Stimulated activated CD8-positive, alpha-beta memory T cell treated with anti-CD3 and anti-CD28 coated beads, Interleukin-15, amount 100 ng/mL, for 4 hours (primary cell): ENCODE measurements around the gene MACROD2.

Experiments used
- DNase-seq, 2 donors: peaks; one replicate each; pipeline ENCODE4 v3.0.0-alpha.2; 2020; ENCODE audit warnings: low read depth in 2 of 2

MACROD2 gene

DNA sequence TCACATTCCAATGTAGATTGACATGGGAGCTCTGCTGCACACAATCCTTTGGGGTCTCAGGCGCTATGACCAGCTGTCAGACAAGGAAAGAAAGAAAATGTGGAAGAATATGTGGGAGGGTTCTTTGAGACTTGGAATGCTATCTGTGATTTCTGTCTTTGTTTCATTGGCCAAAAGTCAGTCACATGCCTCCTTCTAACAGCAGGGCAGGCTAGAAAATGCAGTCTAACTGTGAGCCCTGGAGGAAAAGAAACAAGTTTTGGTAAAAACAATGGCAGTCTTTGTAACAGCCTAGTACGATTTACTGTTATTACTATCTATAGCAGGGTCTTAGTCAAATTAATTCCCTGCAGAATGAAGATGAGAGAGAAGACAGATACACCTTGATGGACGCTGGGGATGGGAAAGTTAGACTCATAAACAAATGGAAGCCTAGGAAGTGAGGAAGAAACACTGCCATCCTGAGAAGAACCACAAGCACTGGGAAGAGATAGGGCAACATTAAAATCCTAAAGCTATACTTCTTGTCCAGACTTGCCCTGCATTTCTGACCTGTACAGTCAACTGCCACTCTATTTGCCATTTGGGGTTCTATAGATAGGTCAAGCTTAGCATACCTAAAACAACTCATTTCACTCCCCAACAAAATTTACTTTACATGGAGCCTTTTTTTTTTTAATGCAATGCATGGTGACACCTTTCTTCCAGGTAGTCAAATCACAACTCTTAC lies 1744.9 kb downstream of the MACROD2 start:
- no peak for DNase-seq

DNA sequence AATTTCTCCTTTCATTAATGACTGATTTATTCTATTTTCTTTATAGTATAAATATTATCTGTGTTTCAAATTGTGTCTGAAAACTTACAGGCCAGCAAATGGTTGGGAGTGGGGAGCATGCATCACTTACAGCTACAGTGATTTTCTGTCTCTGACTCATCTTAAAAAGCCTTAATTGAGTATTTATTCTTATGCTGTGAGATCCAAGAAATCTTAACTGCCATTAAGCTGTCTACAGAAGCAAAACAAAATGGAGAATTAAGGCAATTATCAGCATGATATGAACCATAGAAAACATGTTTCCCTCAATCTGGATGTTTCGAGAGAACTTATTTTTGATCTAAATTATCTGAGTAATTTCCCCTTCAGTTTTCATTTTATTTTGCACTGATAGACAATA lies 1746.8 kb downstream of the MACROD2 start:
- no peak for DNase-seq

DNA sequence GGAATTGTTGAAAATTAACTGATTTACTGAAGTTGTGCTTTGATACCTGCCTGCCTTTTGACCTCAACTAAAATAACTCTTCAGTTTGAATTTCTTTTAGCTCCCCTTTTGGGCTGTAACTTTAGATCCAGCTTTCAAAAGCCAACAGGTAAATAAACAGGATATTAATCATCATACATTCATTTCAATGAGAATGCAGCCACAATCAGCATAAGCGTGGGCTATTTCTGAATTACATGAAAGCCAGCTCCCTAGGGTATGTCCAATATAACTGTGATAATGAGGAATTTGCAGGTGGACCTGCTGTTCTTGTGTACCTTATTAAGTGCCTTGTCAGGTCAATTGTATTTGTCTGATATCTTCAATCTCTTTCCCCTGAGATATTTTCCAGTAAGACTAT lies 1747.3 kb downstream of the MACROD2 start:
- DNase-seq, result no peak

DNA sequence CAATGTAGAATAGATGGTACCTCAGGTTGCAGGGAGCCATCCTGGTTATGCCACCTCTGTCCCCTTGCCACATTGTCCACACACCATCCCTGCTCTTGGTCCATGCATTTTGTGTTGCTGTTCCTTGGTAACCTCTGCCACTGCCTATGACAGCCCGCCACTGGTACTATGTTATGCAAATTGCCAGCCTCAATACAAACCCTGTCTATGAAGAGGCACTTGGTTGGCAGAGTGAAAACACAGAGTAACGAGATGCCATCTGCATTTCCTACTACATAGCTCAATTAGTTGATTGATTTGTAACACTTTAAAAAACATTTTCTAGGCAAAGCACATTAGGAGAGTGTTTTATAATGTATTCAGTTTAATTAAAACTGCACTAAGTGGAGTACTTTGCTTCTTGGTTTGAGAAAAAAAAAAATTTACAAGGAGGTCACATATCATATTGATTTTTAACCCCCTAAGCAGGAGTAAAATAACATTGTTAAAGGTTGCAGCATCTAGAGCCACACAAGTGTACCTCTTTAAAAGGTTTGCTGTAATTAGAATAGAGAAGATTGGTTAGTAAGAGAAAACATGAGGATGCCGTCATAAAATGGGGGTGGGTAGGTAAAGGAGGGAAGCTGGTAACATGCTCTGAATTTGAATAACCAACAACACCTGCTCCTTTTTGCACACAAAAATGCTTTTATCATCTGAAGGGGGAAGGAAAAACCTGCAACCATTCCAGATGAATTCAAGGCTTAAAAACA lies 1760.9 kb downstream of the MACROD2 start:
- DNase-seq, result no peak

DNA sequence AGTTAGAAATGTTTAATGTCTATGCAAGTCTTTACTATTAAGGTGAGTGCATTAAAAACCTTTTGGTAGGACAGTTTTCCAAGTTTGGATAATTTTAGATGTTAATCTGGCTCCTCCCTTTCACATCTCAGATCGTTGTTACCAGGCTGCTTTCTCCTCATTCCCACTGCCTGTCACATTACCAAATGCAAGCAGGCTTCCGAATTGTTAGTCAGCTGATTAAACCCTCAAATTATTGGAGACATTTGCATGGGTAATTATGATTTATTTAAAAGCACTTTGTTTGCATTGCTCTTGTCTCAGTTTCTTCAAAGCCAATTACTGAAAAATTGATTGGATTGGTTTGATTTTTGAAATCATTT lies 1761.4 kb downstream of the MACROD2 start:
- DNase-seq, result no peak

DNA sequence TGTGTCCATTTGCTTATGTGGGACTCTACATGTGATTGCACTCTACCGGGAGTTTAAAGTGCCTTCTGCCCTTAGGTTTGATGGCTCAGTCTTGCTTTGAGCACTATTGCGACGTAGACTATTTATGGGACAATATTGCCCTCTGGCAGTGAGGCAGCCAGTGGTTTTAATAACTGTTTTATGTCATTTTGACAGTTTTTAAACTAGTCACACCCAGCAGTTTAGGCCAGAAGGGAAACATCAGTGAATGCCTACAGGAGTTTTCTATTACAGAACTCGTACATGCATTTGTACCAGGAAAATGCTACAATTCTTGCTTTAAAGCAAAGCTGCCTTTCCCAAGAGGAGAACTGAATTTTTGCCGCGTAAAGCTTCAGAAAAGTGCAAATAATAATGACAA lies 1764.3 kb downstream of the MACROD2 start:
- no peak for DNase-seq

DNA sequence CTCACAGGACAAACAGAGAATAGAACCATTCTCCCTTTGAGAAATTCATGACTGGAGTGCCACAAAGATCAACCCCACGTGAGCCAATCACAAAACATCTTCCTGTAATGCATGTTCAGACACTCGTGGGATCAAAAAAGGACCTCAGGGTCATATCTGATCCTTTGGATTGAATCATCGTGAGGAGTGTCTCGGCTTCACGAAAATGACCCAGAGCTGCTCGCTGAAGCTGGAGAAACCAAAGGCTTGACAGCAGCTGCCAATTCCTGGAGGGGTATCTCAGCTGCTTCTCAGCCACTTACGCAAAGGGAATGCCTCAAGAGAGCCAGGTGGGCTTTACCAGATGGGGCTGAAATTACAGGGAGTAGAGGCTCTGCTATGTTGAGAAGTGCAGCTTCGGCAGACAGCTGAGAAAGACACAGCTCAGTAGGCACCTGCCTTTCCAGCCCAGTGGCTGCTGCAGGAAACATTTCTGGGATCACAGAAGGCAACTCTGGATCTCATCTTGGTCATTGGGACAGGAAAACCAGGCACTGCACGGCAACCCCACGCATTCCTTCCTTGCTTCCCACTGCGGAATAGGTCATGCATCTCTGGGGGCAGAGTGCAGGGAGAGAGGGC lies 1764.8 kb downstream of the MACROD2 start:
- DNase-seq, result no peak

DNA sequence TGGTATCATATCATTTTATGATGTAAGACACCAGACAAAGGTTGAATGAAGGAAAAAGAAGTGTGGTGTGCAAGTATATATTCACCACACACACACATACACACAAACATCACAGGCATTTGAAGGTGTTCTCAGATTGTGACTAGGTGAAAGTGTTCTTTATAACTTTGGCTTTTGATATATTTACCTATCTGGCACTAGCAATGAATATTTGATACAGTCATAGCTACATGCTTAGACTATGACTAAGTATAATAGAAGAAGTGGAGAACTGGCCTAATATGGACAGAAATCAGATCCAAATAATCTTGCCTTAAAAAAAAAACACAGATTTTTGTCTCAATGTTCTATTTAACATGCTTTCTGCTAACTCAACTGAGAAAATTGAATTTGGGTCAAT lies 1768.0 kb downstream of the MACROD2 start:
- no peak for DNase-seq

DNA sequence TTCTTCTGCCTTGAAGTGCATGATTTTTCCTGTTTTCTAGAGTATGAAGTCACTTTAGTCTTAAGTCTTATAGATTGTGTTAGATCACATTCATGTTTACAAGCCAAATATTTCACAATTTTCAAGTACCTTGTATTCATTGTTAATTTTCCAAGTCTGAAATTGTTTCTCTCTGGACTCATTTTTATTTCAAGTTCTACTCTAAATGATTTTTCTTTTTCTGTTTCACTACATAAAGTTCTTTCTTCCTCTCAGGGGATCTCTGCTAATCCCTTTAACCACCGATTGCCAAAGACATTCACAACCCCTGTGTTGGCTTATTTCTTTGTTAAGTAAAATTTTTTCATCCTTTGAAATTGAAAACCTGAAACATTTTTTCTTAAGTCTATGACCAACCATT lies 1772.3 kb downstream of the MACROD2 start:
- no peak for DNase-seq

DNA sequence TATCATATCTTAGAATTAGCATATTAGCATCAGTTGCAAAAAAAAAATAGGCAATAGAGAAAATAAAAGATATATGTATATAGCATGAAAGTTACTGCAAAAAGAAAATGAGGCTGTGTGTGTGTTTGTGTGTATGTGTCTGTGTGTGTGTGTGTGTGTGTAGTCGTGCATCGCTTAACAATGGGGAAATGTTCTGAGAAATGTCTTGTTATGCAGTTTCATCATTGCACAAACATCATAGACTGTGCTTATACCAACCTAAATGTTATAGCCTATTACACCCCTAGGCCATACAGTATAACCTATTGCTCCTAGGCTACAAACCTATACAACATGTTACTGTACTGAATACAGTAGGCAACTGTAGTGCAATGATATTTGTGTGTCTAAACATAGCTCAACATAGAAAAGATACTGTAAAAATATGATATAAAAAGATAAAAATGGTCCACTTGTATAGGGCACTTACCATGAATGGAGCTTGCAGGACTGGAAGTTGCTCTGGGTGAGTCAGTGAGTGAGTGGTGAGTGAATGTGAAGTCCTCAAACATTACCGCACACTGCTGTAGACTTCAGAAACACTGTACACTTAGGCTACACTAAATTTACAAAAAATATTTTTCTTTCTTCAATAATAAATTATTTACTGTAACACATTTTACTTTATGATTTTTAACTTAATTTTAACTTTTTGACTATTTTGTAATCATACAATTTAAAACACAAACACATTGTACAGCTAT lies 1772.9 kb downstream of the MACROD2 start:
- no peak for DNase-seq

DNA sequence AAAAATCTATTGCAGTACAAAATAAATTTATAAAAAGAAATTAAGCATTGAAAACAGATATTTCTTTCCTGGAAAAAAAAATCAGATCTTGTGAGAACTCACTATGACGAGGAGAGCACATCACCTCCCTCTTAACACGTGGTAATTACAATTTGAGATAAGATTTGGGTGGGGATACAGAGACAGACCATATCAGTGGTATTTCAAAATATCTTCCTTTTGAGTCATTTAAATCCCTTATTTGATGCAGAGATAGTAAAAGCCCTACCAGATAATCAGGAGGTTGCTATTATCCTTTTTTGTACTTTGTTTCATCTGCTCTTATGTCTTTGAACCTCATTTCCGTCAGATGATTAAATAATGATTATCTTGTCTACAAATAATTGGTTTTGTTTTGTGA lies 1777.5 kb downstream of the MACROD2 start:
- DNase-seq, result no peak

DNA sequence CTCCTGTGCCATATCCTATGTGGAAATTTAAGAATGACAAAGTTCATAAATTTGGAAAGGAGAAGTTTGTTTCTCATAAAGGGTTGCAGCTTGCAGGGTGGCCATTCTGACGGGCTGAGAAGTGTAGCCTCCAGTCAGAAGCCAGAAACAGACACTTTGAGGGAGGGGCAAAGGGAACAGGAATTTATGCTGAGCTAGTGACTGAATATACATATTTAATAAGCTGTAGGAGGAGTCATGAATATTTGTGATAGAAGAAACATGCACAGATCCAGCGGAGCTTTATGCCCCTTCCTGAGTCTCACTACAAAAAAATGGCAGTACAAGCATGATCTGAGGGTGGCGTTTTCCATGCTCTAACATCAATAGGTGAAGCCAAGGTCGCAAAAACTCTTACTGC lies 1779.6 kb downstream of the MACROD2 start:
- no peak for DNase-seq

DNA sequence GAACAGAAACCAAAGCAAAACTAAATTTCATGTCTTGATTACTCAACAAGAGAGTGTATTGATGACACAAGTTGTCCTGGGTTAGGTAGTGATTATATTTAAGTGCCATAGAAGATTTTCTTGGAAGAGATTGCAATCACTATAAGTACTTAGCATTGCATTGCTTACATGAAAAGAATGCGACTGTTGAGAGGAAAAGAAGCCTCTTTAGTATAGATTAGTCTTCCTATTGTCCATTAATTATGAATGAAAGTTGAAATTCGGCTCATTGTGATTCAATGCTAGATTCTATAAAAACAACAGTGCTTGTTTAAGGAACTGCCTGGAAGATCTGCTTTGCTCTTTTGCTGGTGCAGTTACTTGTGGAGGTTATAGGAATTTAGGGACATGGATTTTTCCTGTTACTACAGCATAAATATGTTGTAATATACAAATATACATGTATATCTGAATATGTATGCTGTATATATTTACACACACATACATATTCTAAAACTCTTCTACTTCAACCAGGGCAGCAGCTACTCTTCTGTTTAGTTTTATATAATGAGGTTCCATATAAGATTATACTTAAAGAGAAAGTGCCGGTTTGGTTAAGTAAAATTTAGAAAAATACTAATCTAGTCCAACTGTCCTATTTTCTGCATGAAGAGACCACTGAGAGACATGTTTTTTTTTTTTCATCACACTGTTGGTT lies 1781.6 kb downstream of the MACROD2 start:
- no peak for DNase-seq

DNA sequence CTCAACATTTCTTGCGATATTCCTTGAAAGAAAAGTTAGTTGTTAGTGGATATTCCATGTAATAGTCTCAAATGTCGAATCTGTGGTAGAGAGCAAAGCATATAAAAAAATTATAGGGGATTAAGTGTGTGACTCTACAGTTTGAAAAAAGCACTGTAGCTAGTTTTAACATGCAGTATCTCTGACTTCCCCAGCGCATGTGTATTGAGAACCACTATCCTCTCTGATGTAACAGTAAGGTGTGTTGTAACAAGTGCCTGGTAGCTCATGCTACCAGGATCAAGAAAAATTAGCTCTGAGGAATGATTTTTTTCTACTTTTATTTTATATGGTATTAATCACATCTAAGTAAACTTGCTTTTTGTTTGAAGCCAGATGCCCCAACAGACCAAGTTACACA lies 1788.7 kb downstream of the MACROD2 start:
- no peak for DNase-seq

DNA sequence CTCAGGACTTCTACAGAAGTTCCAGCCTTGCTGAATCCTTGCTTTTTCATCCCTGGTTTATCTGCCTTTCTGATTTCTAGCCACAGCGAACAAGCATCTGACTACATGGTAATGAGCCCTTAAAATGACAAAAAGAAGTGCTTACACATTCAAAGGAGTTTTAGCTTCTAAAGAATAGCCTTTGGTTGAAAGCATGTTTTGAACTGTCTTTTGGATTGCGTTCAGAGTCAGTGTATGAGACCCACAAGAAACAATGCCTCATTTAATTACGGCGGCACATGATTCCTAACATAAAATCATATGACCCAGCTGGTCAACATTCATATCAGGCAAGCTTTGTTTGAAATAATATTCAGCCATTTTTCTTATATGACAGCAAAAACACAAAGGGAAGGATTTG lies 1793.8 kb downstream of the MACROD2 start:
- DNase-seq, result no peak

DNA sequence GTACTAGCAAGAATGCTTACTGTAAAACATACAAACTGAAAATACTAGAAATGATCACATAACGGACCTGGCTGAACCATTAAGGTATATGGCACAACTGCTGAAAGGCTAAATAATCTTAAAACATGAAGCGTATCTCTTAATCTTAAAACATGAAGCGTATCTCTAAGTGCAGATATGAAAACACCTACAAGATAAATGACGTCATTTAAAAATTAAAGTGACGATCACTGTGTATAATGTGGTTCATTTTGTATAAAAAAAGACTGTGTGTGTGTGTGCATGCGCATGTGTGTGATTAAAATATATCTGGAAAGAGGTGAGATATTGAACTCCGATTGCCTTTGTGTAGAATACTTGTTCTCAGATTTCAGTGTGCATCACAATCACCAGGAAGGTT lies 1797.5 kb downstream of the MACROD2 start:
- DNase-seq, result no peak

DNA sequence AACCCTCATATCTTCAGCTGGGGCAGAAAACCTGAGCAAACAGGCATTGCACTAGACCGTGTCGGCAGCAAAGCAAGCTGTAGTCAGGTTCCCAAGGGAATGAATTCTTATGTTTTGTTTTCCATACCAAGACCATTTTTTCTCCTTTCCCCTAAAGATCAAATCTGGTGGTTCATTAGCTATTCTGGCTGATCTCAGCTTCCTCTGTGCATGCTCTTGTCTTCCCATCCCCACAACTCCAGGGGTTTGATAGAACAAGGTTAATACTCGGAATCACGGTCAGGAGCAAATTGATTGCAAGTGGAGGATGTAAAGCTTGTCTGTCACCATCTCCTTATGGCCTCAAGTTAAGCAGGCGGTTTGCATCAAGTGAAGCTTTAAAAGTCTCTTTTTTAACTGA lies 1799.1 kb downstream of the MACROD2 start:
- no peak for DNase-seq

DNA sequence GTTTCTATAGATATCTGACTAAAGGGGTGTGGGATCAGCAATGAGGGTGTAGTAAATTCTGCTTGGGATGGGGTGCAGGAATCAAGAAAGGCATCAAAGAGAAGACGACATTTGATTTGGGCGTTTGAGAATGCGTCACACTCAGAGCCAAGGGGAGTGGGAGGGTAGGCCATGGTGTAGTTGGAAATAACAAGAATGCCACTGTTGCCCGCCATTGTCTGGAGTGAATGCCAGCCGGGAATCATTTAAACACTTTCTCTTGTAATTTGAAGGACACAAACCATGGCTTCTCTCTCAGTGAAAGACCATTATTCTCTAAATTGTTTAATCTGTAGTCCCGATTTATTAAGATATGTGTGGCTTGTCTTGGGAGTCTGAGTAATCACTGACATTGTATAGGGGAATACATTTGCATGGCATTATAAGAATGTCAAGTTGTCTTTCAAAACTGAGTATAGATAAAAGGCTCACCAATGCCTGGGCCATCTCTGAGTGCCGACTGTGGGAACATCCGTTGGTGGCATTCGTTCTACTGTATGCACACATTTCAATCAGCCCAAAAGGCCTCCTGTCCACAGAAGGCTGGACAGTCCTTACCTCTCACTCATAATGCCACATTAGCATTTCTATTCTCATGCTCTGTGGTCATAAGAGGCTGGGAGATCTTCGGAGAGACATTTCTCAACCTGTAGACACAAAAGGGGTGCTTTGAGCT lies 1800.1 kb downstream of the MACROD2 start:
- DNase-seq, result no peak

DNA sequence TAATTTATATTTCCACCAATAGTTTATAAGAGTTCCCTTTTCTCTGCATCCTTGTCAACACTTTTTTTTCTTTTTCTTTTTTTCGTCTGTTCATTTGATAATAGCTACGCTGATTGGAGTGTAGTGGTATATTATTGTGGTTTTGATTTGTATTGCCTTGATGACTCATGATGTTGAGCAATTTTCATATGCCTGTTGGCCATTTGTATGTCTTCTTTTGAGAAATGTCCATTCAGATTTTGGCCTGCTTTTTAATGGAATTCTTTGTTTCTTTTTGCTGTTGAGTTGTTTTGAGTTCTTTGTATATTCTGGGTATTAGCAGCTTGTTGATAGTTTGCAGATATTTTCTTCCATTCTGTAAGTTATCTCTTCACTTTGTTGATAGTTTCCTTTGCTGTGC lies 1804.6 kb downstream of the MACROD2 start:
- no peak for DNase-seq

DNA sequence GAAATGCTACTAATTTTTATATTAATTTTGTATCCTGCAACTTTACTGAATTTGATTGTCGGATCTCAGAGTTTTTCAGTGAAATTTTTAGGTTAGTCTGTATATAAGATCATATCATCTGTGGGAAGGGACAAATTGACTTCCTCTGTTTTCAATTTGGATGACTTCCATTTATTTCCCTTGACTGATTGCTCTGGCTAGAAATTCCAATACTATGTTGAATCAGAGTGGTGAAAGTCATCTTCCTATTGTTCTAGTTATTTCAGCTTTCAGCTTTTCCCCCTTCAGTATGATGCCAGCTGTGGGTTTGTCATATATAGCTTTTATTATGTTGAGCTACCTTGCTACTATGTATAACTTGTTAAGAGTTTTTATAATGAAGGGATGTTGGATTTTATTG lies 1806.7 kb downstream of the MACROD2 start:
- DNase-seq, result no peak

DNA sequence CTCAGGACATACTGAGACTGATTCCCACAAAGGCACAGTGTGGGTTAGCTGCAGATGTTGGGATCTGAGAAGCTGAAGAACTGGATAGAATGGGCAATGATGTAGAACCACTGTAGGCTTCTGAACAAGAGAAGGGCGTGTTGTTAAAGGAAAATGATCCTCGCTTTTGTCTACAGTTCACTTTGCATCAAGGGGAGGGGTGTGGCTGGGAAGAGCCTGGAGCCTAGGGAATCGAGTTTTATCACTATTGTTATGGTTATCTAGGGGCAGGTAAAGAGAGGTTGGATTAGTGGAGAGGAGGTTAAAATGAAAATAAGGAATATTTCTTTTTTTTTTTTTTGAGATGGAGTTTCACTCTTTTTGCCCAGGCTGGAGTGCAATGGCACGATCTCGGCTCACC lies 1809.8 kb downstream of the MACROD2 start:
- DNase-seq, result no peak
